ENCODE results near the gene TTLL13. TPM values are rescaled to one million over a fixed set of nuclear protein-coding genes. Genes with fewer than 3 reads are reported as not detected.

Gene TTLL13
- total and polyA plus RNA-seq, 9 of the 15 experiments (the other 6 are each of a cell fraction or from before 2014, with no cell fraction given), result 0.05 to 0.24 (median 0.11) TPM; not detected in 1

- TF ChIP-seq ARID4B (CRISPR knock-in tag; IDR thresholded peaks at IDR 0.05) (0 out of 2 replicates have a peak, but pooled peaks have one; percentile 45), RB1 (IDR thresholded peaks at IDR 0.05; ENCODE audit: low read depth) (peak; percentile 32; the same call in 1 of the 2 replicates), HINFP (tag; conservative IDR thresholded peaks at IDR 0.05; ENCODE audit: low read depth) (peak; percentile 75; the same call in 1 of the 2 replicates), MAZ (CRISPR knock-in tag; conservative IDR thresholded peaks at IDR 0.05 in 1 of 2, IDR thresholded peaks at IDR 0.05 in 1 of 2) (peak in 1 of 2 experiments; percentile 40; a peak in 1 of 4 replicates), ZNF717 (CRISPR knock-in tag; IDR thresholded peaks at IDR 0.05) (no peak), HDAC3 (IDR thresholded peaks at IDR 0.05; ENCODE audit: borderline replicate concordance, partially characterized antibody) (no peak), E4F1 (CRISPR knock-in tag; IDR thresholded peaks at IDR 0.05; ENCODE audit: borderline replicate concordance) (no peak), FOXM1 (IDR thresholded peaks at IDR 0.05; ENCODE audit: low read depth) (no peak), FOXM1 (CRISPR knock-in tag; IDR thresholded peaks at IDR 0.05; ENCODE audit: low read depth) (no peak), NUFIP1 (IDR thresholded peaks at IDR 0.05; ENCODE audit: partially characterized antibody) (no peak), ZBED1 (IDR thresholded peaks at IDR 0.05) (no peak), HDAC2 (IDR thresholded peaks at IDR 0.05) (peak; percentile 77), CLOCK (CRISPR knock-in tag; IDR thresholded peaks at IDR 0.05; ENCODE audit: borderline replicate concordance) (no peak), MAX (CRISPR knock-in tag; IDR thresholded peaks at IDR 0.05) (peak; percentile 90)
Measured at GRCh38 chr15:90241343-90242192, 7.8 kb upstream of the TTLL13 start (continued).

Measured in K562 (cell line).